ENCODE results near the gene AKT1. TPM values are rescaled to one million over a fixed set of nuclear protein-coding genes. Genes with fewer than 3 reads are reported as not detected.
A peak's percentile ranks its signal among the peaks of the same experiment; 100 is the strongest.

The AKT1 gene
- total RNA-seq, 1 experiment from 2014 or later, result 118 TPM

DNA sequence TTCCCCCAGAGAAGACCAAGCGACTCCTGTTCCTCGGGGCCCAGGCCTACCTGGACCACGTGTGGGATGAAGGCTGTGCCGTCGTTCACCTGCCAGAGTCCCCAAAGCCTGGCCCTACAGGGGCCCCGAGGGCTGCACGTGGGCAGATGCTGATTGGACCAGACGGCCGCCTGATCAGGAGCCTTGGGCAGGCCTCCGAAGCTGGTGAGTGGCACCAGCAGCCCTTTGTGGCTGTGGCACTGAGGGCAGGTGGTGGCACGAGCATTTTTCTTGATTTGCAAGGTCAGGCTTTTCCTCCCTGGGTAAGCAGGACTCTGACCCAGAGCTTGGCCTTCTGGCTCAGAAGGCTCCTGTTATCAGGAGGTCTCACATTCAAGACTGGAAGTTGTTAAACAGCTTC is 39.9 kb downstream of the AKT1 start:
- Mint-ChIP-seq H3K4me1 (ENCODE audit: low read depth, unreplicated experiment) (peaks cover 12% of the 10 kb centered on the region), H3K27me3 (ENCODE audit: unreplicated experiment) (no peaks in the 10 kb centered on the region), H3K27ac (ENCODE audit: unreplicated experiment) (no peak overlapping the region), H3K36me3 (ENCODE audit: insufficient read depth, unreplicated experiment) (peaks cover 33% of the 10 kb centered on the region), H3K9me3 (ENCODE audit: low read depth, unreplicated experiment) (no peaks in the 10 kb centered on the region), H3K4me3 (ENCODE audit: low read depth, unreplicated experiment) (no peak overlapping the region)
- CTCF ChIA-PET, result no interaction called here
- intact Hi-C loops (cut with micrococcal nuclease; ENCODE audit: unreplicated experiment), result no loop called here
- no peak for DNase-seq
- no peak for TF ChIP-seq CTCF (IDR thresholded peaks at IDR 0.05; ENCODE audit: unreplicated experiment)
- BruUV-seq (replicated peaks), result no TSS peak

DNA sequence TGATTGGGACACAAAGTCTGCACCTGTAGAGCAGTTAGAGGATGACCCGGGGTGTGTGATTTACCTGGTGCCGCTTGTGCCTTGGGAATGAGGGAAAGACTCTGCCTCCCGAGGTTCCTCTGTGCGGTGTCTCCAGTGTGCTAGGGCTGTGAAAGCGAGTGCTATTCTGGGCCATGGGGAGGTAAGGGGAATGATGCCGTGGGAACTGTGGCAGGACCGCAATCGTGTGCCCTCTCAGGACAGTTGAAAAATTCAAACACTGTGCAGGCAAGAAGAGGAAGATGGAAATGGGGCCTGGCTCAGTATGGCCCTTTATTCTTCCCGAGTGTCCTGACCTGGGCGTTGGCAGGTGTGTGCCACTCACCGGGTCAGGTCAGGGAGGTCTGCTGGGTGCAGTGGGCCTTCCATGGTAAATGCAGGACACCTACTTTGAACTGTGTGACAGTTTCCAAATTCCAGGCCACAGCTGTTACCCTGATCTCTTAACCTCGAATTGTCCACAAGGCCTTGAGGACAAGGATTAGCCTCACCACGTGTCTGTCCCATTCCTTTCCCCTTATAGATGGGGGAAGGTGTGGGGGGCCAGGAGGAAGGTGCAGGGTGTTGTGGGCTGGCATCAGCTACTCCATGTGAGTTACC is 41.2 kb downstream of the AKT1 start:
- intact Hi-C loops (cut with micrococcal nuclease; ENCODE audit: unreplicated experiment), result no loop called here
- CTCF ChIA-PET, result no interaction called here
- TF ChIP-seq CTCF (IDR thresholded peaks at IDR 0.05; ENCODE audit: unreplicated experiment), result no peak
- Mint-ChIP-seq H3K36me3 (ENCODE audit: insufficient read depth, unreplicated experiment) (peaks cover 33% of the 10 kb centered on the region), H3K27me3 (ENCODE audit: unreplicated experiment) (no peaks in the 10 kb centered on the region), H3K9me3 (ENCODE audit: low read depth, unreplicated experiment) (no peaks in the 10 kb centered on the region), H3K27ac (ENCODE audit: unreplicated experiment) (peak overlapping the region; percentile 84), H3K4me3 (ENCODE audit: low read depth, unreplicated experiment) (peak overlapping the region; percentile 100), H3K4me1 (ENCODE audit: low read depth, unreplicated experiment) (peaks cover 21% of the 10 kb centered on the region)
- TSS peak; percentile 40 for BruUV-seq (replicated peaks)
- no peak for DNase-seq

DNA sequence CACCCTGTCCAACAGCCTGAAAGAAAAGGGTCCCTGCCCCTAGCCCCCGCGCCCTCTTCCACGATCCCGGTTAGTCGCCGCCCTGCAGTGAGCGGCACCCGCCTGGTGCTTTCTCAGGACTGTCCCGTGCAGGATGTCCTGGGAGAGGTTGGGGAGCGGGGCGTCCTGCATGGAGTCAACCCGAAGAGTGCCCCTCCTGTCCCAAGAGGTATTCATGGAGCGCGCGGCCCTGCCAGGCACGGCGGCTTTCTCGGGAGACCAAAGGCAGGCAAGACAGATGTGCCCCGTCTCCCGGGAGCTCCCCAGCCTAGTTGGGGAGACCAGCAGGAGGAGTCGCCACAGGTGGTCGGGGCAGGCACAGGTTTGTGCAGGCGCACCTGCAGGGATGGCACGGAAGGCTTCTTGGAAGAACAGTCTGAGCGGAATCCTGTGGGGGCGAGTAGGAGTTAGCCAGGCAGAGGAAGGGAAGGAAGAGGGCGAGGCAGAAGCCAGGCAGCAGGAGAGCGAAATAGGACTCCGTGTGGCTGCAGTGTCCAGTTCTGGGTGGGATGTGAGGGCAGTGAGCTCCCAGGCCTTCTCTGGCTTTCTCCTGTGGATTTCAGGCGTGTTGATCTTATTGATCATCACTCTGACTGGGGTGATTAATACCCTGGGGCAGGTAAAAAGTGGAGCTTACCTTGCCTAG is 41.9 kb downstream of the AKT1 start:
- H3K9me3 Mint-ChIP-seq (ENCODE audit: low read depth, unreplicated experiment), result no peaks in the 10 kb centered on the region
- no peaks in the 10 kb centered on the region for H3K27me3 Mint-ChIP-seq (ENCODE audit: unreplicated experiment)
- intact Hi-C loops (cut with micrococcal nuclease; ENCODE audit: unreplicated experiment), result no loop called here

More for the DNA sequence above, 41.9 kb downstream of the AKT1 start:
- peaks cover 33% of the 10 kb centered on the region for H3K36me3 Mint-ChIP-seq (ENCODE audit: insufficient read depth, unreplicated experiment)
- H3K27ac Mint-ChIP-seq (ENCODE audit: unreplicated experiment), result peak overlapping the region; percentile 84
- DNase-seq, result peak; percentile 16
- peaks cover 28% of the 10 kb centered on the region for H3K4me1 Mint-ChIP-seq (ENCODE audit: low read depth, unreplicated experiment)
- TF ChIP-seq CTCF (IDR thresholded peaks at IDR 0.05; ENCODE audit: unreplicated experiment), result no peak
- BruUV-seq (replicated peaks), result no TSS peak
- H3K4me3 Mint-ChIP-seq (ENCODE audit: low read depth, unreplicated experiment), result peak overlapping the region; percentile 100
- CTCF ChIA-PET, result interaction anchor here (0.9 to 1.4 kb wide), 3 partner anchors 22 to 87 kb away, joined by 5 to 7 read pairs (median 6); no protein-coding TSS in a partner anchor
